Activated CD8-positive, alpha-beta memory T cell treated with anti-CD3 and anti-CD28 coated beads for 24 hours (primary cell): Measurements from ENCODE around the gene LRP8.
A peak's percentile ranks its signal among the peaks of the same experiment; 100 is the strongest.
"Not testable (repeated sequence)": the region's sequence is repeated elsewhere in the genome, so short reads cannot be mapped to it uniquely, and the experiment has no call there.

Experiments used
- DNase-seq: peaks from one replicate; pipeline ENCODE4 v3.0.0-alpha.2; 2020

LRP8 gene

DNA sequence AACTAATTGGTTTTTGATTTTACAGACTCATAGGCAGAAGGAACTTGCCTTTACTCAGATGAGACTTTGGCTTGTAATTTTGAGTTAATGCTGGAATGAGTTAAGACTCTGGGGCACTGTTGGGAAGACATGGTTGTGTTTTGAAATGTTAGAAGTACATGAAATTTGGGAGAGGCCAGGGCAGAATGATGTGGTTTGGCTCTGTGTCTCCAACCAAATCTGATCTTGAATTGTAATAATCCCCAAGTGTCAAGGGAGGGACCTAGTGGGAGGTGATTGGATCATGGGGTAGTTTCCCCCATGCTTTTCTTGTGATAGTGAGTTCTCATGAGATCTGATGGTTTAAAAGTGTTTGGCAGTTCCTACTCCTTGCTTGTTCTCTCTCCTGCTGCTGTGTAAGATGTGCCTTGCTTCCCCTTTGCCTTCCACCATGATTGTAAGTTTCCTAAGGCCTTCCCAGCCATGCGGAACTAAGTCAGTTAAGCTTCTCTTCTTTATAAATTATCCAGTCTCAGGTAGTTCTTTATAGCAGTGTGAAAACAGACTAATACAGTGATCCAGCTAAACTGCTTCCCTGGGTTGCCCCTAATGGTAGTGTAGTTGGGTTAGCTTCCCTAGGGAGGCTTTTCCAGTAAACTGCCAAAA, 121.0 kb downstream of the LRP8 start:
- DNase-seq: no peak

GRCh38 chr1:53206083-53206685, 121.7 kb downstream of the LRP8 start:
- not testable (repeated sequence) for DNase-seq

DNA sequence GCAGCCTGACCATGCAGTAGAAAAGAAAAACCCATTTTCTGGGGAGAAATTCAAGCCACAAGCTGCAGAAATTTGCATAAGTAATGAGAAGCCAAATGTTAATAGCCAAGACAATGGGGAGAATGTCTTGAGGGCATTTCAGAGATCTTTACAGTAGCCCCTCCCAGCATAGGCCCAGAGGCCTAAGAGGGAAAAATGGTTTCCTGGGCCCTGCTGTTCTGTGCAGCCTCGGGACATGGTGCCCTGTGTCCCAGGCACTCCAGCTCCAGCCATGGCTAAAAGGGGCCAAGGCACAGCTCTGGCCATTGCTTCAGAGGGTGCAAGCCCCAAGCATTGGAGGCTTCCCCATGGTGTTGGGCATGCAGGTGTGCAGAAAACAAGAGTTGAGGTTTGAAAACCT, 122.4 kb downstream of the LRP8 start:
- not testable (repeated sequence) for DNase-seq

GRCh38 chr1:53203466-53203865, 124.4 kb downstream of the LRP8 start:
- no peak for DNase-seq

DNA sequence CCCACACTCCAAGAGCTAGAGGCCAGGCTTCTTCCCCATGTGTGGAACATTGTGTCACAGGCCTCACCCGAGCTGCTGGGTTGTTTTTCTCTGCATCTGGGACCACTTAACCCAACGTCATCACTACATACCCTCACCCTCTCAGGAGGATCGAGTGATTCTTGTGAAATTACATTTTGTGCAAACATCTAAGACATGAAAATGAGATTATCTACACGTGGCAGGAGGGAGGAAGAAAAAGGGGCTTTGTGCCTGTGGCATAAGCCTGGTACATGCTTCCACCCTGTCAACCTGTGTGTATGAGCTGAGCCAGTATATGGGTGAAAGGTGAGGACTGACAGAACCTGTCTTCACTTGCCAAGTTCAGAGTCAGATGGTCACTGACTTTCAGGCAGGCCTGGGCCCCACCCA, 129.6 kb downstream of the LRP8 start:
- no peak for DNase-seq

DNA sequence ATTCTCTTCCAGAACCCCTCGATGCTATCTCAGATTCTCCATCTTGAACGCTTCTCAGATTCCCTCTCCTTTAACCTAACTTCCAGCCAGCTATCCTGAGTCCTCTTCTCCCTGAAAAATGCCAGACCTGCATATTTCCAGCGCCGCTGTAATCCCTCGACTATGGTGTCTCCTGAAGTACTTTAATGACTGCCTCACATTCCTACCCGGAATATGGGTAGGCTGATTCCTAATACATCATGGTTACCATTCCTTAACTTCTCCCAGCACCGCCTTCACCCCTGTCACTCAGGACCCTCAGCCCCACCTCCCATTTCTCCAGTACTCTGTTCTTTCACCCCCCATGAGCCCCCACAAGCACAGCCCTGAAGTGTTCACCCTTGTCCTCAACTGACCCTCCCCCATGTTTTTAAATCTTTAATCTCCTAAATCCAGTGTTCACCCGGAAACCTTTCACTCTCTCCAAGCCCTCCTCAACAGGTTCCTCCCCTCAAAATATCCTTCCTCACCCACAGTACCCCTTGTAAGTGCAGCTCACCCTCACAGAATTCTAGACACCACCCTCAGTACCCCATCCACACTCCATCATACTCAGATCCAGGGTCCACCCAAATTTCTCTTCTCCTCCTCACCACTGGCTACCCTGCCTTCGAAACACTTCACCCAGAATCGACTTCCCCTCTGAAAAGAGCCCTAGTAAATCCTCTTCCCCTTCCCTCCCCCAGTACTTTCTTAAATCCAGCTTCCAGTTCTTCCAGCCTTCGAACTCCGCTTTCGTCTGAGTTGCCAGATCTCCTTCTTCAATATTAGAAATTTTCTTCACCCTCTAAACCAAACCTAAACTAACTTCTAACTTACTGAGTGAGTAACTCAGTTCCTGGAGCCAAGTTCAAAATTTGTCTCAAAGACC, 130.3 kb downstream of the LRP8 start:
- DNase-seq: no peak

DNA sequence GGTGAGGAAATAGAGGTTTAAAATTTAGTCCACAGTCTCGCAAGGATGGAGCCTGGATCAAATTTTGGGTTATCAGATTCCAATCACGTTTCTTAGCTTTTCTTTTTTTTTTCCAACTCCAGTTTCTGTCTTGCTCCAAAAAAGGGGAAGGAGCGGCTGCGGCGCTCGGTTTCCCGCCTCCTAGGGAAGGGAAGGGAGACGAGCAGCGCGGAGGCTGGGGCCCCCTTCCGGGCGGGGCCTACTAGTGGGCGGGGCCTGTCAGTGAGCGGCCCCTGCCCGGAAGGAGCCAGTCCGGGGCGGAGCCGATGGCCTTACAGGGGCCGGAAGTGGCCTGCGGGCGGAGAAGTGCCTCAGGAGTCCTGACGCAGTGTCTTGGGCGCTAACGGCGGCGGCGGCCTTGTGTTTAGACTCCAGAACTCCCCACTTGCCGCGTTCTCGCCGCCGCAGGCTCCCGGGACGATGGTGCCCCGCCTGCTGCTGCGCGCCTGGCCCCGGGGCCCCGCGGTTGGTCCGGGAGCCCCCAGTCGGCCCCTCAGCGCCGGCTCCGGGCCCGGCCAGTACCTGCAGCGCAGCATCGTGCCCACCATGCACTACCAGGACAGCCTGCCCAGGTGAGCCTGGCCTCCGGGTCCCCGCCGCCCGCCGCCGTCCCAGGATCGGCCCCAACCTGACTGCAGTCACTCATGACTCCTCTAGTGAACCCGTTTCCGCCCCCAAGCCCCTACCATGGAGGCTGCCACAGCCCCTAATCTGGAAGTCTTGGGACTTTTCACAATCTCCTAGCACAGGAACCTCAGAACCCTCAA, 131.2 kb downstream of the LRP8 start, which contains the start of gene CPT2:
Gene CPT2, plus strand, starts transcription at position 340 of the 806 bp plus-strand sequence. Its CDS starts 120 bp downstream, at position 460.
- DNase-seq: peak; percentile 94

DNA sequence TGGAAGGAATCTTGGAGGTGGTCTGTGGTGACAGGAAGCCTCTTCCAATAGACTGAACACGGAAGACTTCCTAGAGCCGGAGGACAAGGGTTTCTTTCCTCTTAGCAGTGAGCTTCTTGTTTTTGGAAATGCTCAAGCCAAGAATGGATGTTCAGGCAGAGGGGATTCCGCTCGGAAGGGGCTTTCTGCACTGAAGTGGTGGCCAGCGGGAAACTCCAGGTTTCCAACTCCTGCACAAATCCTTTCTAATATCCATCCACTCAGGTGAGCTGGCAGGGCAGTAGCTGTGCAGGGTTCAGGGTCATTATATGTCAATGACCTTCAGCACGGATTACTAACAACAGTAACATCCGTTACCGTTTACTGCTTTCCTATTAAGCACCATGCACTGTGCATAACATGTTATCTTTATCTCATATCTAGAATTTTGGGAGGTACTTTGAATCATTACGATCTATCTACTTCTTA, 131.8 kb downstream of the LRP8 start:
- no peak for DNase-seq

DNA sequence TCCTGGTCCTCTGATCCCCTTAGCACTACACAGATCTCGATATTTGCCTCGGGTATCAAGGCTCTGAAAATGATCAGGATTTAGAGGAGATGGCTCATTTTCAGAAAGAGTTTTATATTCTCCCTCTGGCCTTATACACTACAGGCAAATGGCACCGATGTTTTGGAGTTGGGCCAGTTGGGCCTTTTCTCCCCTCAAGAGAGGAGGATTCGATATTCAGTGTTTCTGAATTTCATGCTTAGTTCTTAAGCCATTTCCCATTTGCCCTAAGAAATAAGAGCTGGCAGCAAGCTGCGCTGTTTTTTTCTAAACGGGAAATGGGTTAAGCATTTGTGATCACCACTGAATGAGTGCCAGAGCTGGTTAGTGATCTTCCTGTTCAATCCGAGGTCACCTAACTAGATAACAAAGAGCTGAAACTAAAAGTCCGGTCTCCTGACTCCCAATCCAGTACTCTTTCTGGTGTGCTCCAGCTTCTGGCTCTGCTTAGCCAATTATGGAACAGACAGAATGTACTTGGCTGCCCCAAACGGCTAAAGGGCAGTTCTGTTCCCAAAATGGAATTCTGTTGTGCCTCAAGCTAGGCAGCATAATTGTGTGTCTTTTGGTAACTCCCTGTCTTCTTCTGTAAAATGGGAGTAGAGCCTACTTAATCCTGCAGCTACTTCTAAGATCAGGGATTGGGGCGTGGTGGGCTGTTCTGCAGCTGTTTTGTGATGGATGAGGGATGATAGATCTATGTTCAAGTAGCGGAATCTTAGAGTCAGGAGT, 132.4 kb downstream of the LRP8 start:
- DNase-seq: no peak
